ENCODE data around the gene EFCAB5.

The EFCAB5 gene

DNA sequence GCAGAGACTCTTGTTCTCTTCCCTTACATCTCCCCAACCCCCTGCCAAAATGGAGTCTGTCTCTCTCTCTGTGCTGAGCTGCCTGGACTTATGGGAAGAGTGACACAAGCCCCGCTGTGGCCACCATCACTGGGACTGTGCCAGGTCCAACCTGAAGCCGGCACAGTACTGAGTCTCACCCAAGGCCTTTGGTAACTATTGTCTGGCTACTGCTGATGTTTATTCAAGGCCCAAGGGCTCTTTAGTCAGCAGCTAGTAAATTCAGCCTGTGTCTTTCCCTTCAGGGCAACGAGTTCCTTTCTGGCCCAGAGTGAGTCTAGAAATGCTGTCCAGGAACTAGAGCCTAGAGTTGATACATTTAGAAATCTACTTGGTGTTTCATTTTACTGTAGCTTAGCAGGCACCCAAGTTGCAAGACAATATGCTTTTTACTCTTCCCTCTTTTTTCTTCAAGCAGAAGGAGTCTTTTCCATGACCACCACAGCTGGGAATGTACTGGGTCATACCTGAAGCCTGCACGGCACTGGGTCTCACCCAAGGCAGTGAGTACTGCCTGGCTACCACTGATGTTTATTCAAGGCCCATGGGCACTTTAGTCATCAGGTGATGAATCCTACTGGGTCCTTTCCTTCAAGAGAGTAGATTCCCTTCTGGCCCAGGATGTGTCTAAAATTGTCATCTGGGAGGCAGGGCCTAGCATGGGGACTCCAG lies 17.7 kb downstream of the EFCAB5 start:
- TF ChIP-seq, protein P1, sequence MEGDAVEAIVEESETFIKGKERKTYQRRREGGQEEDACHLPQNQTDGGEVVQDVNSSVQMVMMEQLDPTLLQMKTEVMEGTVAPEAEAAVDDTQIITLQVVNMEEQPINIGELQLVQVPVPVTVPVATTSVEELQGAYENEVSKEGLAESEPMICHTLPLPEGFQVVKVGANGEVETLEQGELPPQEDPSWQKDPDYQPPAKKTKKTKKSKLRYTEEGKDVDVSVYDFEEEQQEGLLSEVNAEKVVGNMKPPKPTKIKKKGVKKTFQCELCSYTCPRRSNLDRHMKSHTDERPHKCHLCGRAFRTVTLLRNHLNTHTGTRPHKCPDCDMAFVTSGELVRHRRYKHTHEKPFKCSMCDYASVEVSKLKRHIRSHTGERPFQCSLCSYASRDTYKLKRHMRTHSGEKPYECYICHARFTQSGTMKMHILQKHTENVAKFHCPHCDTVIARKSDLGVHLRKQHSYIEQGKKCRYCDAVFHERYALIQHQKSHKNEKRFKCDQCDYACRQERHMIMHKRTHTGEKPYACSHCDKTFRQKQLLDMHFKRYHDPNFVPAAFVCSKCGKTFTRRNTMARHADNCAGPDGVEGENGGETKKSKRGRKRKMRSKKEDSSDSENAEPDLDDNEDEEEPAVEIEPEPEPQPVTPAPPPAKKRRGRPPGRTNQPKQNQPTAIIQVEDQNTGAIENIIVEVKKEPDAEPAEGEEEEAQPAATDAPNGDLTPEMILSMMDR (IDR thresholded peaks at IDR 0.05; ENCODE audit: control insufficient read depth, extremely low read depth, insufficient read depth), result no peak
- DNase-seq (ENCODE audit: low read depth), result no peak
- no peak overlapping the region for H3K4me3 ChIP-seq (ENCODE audit: low read depth, low read length)

DNA sequence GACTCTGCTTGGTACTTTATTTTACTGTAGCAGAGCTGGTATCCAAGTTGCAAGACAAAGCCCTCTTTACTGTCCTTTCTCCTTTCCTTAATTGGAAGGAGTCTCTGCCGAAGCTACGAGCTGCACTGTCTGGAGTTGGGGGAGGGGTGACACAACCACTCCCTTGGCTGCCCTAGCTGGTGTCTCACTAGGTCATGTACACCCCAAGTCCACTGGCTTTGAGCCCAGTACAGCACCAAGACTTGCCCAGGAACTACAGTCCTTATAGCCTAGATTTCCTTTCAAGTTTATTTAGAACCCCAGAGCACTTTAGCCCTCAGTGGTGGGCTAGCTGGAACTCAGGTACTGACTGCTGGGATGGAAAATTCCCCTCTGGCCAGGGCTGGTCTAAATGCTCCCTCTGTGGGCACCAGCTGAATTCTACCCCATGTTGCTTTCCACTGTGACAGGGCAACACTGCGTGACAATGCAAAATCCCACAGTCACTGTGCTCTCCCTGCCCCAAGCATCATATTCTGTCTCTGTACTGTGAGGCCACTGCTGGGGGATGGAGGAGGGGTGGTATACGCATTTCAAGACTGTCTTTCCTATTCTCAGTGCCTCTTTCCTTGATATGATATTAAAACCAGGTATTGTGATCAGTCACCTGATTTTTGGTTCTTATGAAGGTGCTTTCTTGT lies 18.4 kb downstream of the EFCAB5 start:
- no peak overlapping the region for H3K4me3 ChIP-seq (ENCODE audit: low read depth, low read length)
- DNase-seq (ENCODE audit: low read depth), result no peak
- TF ChIP-seq, protein P1 (IDR thresholded peaks at IDR 0.05; ENCODE audit: control insufficient read depth, extremely low read depth, insufficient read depth), result no peak

DNA sequence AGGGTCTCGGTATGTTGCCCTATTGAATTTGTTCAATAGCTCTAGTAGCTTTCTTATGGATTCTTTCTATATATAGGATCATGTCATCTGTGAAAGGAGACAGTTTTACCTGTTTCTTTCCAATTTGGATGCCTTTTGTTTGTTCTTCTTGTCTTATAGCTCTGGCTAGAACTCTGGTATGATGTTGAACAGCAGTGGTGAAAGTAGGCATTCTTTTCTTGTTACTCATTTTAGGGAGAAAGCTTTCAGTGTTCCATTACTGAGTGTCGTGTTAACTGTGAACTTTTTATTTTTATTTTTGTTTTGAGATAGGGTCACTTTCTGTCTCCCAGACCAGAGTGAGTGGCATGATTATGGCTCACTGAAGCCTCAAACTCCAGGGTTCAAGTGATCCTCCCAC lies 21.2 kb downstream of the EFCAB5 start:
- TF ChIP-seq, protein P1 (IDR thresholded peaks at IDR 0.05; ENCODE audit: control insufficient read depth, extremely low read depth, insufficient read depth), result no peak
- no peak overlapping the region for H3K4me3 ChIP-seq (ENCODE audit: low read depth, low read length)
- DNase-seq (ENCODE audit: low read depth), result no peak

DNA sequence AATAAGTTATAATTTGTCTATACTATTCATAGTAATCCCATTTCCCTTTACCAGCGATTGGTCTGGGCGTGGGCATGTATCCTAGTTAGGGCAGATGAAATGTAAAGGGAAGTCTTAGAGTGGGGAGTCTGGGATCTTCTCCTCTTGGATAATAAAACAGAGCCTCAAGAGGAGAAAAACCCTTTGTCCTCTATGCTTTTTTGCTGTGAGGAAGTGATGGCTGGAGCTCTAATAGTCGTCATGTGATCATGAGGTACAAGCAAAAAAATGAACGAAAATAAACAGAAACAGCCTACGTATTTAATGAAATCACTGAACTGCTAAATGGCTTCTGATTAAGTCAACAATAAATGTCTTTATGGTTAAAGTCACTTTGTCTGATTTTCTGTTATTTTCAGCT lies 26.8 kb downstream of the EFCAB5 start:
- H3K4me3 ChIP-seq (ENCODE audit: low read depth, low read length), result no peak overlapping the region
- DNase-seq (ENCODE audit: low read depth), result no peak
- TF ChIP-seq, protein P1 (IDR thresholded peaks at IDR 0.05; ENCODE audit: control insufficient read depth, extremely low read depth, insufficient read depth), result no peak

DNA sequence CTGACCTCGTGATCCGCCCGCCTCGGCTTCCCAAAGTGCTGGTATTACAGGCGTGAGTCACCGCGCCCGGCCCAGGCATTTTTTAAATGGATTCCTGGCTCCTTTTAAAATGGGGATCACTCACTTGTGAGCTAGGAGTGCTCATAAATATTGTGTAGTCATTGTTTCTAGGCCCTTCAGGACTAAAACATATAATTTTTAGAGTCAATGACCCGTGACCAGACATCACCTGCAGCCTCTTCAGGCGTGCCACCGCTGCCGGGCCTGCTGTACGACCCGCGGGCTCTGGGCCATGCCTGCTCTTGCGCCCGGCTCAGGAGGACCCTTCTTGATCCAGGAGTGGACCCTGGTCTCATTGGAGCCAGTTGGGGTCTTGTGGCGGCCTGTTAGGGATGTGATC lies 30.8 kb downstream of the EFCAB5 start:
- no peak overlapping the region for H3K4me3 ChIP-seq (ENCODE audit: low read depth, low read length)
- no peak for DNase-seq (ENCODE audit: low read depth)
- TF ChIP-seq, protein P1 (IDR thresholded peaks at IDR 0.05; ENCODE audit: control insufficient read depth, extremely low read depth, insufficient read depth), result no peak

DNA sequence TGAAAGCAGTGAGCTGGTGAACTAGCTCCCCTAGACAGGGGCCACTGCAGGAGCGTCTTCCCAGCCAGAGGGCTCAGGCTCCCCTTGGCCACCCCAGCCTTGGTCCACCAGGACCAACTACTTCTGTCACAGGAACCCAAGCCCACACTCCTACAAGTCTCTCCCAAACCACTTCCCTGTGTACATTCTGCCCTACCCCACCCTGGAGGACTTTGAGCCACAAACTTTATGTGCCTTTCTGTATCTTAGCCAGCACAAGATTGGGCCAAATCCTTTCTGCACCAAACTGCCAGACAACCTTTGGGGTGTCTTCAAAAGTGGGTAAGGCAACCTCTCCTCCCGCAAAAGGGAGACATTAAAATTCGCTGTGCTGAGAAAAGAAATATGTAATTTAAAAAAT lies 31.6 kb downstream of the EFCAB5 start:
- TF ChIP-seq, protein P1 (IDR thresholded peaks at IDR 0.05; ENCODE audit: control insufficient read depth, extremely low read depth, insufficient read depth), result no peak

More for the DNA sequence above, 31.6 kb downstream of the EFCAB5 start:
- no peak for DNase-seq (ENCODE audit: low read depth)
- no peak overlapping the region for H3K4me3 ChIP-seq (ENCODE audit: low read depth, low read length)

Measured in LNCaP clone FGC (cell line).